KOPT-K1 (cell line): ENCODE results near the gene DNHD1.

Experiments
- H3K27ac ChIP-seq: fragments of 200-600 bp; sonication (generic); 2 replicates; pipeline ENCODE4 v1.5.1; 2016; ENCODE audit warnings: antibody characterized with exemption, mild to moderate bottlenecking, low read depth, low read length; ENCODE audit not compliant: poor library complexity, severe bottlenecking
- H3K36me3 ChIP-seq: fragments of 200-600 bp; sonication (generic); 2 replicates; pipeline ENCODE4 v1.5.1; 2017; ENCODE audit warnings: antibody characterized with exemption, mild to moderate bottlenecking, low read length, moderate library complexity; ENCODE audit not compliant: insufficient read depth
- H3K9me3 ChIP-seq: fragments of 200-600 bp; sonication (generic); 2 replicates; pipeline ENCODE4 v1.5.1; 2017; ENCODE audit warnings: antibody characterized with exemption, low read length, mild to moderate bottlenecking; ENCODE audit not compliant: insufficient read depth, poor library complexity, severe bottlenecking

The DNHD1 gene, protein sequence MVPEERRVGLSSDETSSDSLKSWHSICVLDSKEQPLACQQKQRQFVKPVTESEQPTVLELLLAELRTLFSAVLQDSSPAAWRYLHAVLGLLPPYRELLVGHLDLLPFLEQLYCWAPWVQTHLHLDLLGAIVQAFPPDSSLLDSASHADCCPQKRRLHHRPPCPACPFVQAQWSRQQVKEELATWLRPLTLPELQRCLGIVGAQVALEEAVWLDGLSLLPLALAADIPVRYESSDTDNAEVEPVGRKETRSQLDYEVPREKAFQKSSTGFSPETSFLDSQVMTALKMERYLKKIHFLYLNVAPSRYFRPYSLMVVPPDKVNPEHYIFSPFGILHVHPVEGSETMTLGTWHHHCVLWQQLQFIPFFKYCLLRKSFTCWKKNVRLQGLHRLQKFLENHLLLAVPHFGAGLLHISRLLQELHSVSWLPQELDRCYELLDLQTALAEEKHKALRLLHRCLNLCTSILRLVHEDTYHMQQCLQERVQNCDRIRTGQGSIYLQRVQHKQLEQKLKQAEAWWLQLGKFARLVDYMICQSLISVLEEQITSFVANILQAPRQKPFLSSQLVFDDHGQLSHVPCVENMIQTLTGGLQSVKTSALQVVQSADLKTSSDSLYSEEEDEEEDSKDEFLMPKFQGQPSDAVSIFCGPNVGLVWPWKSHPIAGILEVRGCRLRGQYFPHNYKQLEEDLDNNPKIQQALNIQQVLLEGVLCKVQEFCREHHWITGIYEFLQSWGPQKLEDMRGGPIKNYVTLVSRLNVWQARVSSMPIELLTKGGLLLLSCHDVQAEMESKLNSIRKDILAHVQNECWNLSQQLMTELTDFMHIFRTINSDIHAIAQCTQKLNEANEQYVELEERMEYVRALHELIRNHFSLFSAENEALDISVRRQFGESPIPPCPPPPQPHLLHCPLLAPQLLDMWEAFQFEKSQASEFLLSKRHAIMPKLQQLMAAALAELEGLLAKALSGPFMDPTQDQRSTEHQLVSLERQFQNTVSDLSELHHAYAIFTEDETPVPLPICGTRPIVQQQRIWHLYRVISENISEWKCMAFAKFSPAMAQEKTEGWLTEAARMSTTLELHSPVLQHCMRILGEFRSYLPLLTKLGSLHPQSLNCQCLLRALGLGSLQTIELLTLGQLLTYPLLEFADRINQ (N-terminal part only)

DNA sequence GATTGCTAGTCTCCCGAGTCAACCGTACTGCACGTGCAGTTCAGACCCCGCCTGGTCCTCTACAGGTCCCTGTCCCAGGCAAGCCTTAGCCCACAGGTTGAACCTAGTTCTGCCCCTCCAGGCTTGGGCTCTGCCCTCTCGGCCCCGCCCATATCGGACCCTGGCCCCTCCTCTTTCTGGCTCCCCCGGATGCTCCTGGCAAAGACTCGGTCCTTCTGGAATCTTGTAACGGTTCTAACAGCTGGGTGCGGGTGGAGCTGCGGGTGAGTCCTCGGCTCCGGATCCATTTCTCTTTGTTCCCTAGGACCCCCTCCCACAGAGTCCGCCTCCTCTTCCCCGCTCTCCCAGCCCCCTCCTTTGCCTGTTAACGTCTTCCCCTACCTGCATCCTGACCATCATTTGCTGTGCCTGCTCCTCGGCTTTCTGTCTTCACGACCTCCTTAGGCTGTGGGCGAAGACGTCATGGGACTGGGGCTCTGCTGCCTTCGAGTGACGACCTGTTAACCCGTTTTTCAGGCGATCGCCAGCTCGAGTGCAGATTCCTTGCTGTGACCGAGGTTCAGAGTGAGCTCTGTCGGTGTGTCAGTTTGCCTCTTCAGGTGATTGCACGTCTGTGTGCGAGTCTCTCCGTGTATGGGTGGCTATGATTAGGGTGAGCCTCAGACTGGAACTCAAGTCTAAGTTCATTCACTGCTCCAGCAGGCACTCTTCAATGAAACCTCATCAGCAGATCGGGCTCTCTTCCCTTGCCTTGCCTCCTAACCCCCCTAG lies at the start of gene DNHD1:
Gene DNHD1 (plus strand): TSS at position 212 of the 771 bp plus-strand sequence. CDS start 936 bp downstream, outside the sequence.
- peaks cover 61% of the 10 kb centered on the region for H3K36me3 ChIP-seq
- no peaks in the 10 kb centered on the region for H3K9me3 ChIP-seq
- no peak within 1 kb of the TSS for H3K27ac ChIP-seq

DNA sequence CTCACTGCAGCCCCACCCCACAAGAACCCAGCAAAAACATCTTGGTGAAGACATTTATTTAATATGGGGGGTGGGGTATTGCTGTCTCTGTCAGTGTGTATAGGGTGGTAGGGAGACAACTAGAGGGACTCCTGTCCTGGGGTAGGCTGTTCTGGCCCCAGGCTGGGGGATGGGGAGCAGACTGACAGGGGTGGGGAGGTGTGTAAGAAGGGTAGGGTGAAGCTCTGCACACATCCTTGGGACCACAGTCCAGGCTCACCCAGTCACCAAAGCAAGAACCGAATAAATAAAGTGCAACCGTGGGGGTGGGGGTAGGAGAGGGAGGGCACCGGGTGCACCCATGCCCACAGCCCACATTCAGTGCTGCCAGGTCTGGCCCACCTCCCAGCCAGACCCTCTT lies 48.5 kb upstream of the DNHD1 start:
- Histone ChIP-seq H3K36me3 (no peaks in the 10 kb centered on the region), H3K27ac (no peak overlapping the region), H3K9me3 (no peaks in the 10 kb centered on the region)

DNA sequence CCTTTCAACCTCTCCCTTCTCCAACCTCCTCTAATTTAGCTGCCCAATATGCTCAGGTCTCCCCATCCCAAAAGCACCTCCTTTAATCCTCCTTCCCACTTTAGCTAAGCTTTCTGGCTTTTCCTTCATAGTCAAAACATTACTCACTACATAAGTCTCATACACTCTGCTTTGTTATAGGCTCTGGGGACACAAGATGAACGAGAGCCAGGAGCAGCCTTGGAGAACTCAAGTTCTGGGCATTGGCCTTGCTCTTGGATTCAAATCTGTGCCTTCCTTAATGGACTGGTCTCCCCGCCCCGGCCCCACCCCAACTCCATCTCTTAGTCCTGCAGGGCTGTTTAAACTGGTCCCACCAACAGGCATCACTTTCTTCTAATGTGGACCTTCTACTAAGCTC lies 44.9 kb upstream of the DNHD1 start:
- no peaks in the 10 kb centered on the region for H3K9me3 ChIP-seq
- H3K27ac ChIP-seq = no peak overlapping the region
- H3K36me3 ChIP-seq = no peaks in the 10 kb centered on the region

DNA sequence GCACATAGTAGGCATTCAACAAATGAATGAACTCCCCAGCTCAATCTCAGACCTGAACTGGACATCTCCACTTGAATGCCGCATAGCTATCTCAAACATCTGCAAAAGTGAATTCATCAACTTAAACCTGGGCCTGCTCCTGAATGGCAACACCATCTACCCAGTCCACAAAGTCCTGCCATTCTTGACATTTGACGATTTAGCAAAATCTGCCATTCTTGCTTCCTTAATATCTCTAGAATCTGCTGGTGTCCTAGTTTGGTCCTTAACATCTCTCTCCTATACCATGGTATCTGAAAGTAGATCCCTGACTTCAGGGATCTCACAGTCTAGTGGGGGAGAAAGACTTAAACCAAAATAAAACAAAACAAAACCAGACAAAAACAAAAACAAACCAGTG lies 43.9 kb upstream of the DNHD1 start:
- H3K36me3 ChIP-seq = no peaks in the 10 kb centered on the region
- no peaks in the 10 kb centered on the region for H3K9me3 ChIP-seq

DNA sequence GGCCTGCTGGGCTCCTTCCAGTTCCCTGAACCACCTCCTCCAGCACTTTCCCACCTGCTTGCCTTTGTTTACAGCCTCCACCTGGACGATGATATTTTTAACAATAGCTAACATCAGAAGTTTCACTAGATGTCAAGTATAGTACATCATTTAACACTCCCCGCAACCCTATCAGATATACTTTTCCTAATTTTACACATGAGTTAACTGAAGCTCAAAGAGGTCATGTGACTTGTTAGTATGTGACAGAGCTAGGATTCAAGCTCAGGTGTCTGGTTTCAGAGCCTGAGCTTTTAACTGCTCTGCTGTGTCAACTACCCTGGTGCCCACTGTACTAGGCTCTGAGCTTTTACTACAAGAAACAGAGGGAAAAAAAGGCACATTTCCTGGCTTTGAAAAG lies 42.0 kb upstream of the DNHD1 start:
- no peaks in the 10 kb centered on the region for H3K9me3 ChIP-seq
- H3K36me3 ChIP-seq = no peaks in the 10 kb centered on the region
- H3K27ac ChIP-seq = no peak overlapping the region

More for the DNA sequence above, 43.9 kb upstream of the DNHD1 start:
- no peak overlapping the region for H3K27ac ChIP-seq

DNA sequence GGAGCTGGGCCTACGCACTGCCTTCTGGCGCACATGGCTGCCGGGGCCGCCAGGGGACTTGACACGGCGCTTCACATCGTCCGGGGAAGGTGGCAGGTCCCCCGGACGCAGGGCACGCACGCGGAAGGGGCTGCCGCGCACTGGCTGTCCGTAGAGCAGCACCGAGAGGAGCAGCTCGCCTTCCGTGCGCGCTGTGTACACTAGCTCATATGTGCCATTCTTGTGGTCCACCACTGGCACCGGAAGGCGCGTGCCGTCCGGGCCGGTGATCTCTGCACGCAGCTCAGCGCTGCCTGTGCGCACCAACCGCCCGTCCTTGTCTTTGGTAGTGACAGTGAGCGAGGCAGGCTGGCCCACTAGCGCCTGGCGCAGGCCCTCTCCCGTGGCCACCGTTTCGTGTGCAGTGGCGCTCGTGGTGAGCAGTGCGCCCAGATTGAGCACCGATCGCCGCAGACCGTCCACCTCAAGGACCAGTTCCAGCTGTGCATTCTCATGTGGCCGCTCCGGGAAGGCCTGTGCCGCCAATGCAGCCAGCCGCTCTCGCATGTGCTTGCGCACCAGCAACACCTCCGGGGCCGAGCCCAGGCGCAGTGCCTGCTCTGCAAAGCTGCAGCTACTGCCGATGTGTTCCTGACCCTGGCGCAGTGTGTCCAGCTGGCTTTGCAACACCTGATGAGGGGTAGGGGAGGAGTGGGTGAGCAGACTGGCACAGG lies 40.6 kb upstream of the DNHD1 start:
- Histone ChIP-seq H3K27ac (no peak overlapping the region), H3K36me3 (no peaks in the 10 kb centered on the region), H3K9me3 (no peaks in the 10 kb centered on the region)

DNA sequence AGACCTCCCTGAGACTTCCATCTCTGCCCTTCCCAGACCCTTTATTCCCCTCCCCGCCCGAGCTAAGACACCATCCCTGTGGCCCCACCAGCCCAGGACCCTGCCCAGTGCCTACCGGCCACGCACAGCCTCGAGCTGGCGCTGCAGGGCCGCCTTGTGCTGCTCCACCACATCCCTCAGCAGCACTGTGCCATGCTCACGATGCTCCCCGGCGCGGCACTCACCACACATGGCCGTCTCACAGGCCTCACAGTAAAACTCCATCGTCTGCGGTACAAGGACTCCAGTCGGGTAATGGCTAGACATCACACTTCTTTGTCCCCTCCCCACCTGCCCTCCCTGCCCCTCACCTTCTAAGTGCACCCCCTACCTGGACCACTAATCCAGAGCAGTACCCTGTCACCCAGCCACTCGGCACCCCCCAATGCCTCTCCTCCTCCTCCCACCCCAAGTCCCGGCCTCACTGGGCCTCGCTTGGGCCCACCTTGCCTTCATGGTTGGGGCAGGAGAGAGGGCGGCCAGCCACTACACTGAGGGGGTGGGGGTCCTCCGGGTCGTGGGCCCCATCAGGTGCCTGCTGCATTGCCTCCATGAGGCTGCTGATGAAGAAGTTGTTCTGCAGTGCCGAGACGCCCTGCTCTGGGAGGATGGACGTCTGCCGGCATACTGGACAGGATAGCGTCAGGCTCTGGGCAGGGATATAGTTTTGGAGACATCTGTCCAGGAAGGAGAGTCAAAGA lies 39.3 kb upstream of the DNHD1 start:
- no peaks in the 10 kb centered on the region for H3K36me3 ChIP-seq

DNA sequence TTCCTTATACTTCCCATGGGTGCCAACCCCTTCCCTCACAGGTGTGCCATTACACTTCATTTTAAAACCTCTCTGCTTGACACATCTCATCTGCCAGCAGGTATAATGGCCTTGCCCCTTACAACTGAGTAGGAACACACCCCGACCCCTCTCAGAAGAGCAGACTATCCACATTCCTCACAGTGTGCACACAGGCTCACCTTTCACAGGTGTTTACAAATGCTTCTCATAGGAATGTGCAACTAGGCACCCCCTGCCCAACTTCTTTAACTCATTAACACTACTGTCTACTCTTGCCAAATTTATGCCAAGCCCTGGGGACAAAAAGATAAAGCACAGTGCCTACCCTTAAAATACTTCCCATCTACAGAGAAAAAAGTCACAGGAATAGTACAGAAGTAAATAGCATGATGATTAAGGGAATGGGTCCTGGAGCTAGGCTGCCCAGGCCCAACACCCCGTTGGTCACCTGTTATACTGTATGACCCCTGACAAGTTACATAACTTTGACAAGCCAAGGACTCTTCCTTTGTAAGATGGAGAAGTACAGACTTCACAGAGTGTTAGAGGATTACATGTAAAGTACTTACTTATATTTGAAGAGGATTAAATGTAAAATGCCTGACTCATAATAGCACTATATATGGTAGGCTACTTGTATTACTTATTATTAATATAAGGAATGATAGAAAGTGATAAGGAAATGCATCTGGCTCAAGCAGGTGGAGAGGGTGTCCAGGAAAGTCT lies 38.6 kb upstream of the DNHD1 start:
- no peak overlapping the region for H3K27ac ChIP-seq
- no peaks in the 10 kb centered on the region for H3K9me3 ChIP-seq
- H3K36me3 ChIP-seq = no peaks in the 10 kb centered on the region

More for the DNA sequence above, 39.3 kb upstream of the DNHD1 start:
- Histone ChIP-seq H3K9me3 (no peaks in the 10 kb centered on the region), H3K27ac (no peak overlapping the region)

DNA sequence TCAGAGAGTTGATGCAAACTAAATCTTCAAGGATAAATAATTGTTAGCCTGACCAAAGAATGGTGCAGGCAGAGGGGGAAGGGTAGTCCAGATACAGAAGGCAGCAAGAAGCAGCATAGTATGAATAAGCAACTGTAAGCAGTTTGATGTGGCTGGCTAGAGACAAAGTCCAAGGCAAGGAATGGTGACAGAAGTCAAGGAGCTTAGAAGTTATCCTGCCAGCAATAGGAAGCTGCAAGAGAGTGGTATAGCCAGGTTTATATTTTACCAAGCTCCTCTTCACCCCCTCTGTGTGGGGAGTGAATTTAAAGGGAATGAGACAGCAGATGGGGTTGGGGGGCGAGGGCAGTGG lies 38.0 kb upstream of the DNHD1 start:
- Histone ChIP-seq H3K36me3 (no peaks in the 10 kb centered on the region), H3K27ac (no peak overlapping the region), H3K9me3 (no peaks in the 10 kb centered on the region)

DNA sequence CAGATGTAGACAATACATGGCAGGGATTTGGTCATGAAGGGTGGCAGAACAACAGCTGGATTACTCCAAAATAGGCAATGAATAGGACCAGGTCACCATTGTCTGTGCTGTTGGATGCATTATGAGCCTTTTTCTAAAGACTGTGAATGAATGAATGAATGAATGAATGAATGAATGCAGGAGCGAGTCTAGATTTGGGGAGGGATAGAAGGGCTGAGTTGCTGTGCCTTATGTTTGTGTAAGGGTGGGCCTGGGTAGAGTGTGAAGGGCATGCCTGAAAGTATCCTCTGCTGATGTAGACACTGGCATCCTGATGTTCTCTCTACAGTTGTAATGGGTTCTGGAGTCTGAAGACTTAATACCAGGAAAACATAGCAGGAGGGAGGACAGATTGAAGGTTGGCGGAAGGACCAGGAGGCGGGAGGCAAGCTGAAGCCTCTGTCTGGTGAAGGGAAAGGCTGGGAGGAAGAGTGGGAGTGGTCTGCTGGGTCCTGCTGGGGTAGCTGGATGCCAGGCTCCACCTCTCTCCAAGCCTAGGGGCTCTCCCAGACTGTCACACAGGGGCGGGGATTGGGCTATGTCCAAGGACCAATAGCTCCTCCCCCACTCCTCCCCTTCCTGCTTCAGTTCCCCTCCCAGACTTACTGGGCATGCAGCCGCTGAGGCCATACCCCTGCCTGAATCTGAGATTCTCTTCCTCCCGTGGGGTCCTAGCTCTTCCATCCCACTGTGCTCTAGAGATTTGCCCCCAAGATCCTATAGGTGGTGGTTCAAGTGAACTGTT lies 28.2 kb upstream of the DNHD1 start:
- H3K36me3 ChIP-seq = no peaks in the 10 kb centered on the region
- H3K9me3 ChIP-seq = no peaks in the 10 kb centered on the region
- H3K27ac ChIP-seq = no peak overlapping the region

DNA sequence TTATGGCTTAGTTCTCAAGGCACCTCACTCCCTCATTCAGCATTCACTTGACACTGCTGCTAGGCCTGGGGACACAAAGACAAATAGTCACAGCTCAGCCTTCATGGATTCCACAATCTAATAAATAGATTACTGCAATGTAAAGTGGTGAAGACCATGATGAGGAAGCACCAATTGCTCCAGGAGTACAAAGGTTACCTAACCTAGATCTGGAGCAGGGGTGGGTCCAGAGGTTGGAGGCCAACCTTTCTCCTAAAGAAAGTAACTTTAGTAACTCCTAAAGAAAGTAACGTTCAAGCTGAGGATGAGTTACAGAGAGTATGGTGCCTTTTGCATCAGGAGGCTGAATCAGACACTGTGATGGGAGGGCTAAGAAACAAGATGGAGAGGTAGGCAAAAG lies 27.5 kb upstream of the DNHD1 start:
- Histone ChIP-seq H3K9me3 (no peaks in the 10 kb centered on the region), H3K27ac (no peak overlapping the region), H3K36me3 (no peaks in the 10 kb centered on the region)

DNA sequence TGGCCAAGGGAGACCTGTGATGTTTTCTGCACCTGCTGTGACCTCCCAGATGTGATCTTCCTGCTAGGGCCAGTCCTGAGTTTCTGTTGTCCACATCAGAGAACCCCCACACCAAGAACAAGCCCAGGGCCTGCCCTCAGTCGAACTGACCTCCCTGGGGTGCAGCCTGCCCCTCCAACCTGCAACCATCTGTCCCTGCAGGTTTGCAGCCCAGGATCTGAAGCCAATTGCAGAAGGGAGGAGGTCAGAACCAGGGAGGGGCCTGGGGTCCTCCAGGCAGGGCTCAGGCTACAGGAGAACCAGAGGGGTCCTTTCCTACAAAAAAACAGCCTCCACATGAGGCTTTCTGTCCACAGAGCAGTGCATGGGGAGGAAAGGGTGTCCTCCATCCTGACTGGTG lies 24.1 kb upstream of the DNHD1 start:
- Histone ChIP-seq H3K27ac (no peak overlapping the region), H3K36me3 (peaks cover 15% of the 10 kb centered on the region), H3K9me3 (no peaks in the 10 kb centered on the region)
